GM21737 (cell line): ENCODE measurements around the gene TNNT1.
"Not testable (repeated sequence)": the region's sequence is repeated elsewhere in the genome, so short reads cannot be mapped to it uniquely, and the experiment has no call there.

Source experiments
- ATAC-seq: cut with Tn5 transposase; IDR thresholded peaks from one replicate; pipeline ENCODE4 v1.9.1; 2021; ENCODE audit warnings: mild to moderate bottlenecking, moderate library complexity; ENCODE audit not compliant: unreplicated experiment

TNNT1 gene

DNA sequence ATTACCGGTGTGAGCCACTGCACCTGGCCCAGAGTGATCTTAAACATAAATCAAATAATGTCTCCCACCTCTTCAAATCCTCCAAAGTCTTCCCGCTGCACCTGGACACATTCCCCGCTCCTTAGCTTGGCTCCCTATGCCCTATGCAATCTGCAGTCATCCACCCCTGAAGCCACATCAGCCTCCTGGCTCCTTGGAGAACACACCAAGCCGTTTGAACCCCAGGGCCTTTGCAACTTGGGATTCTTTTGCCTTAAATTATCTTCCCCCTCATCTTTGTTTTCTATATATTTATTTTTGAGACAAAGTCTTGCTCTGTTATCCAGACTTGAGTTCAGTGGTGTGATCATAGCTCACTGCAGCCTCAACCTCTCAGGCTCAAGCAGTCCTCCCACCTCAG lies 20.1 kb upstream of the TNNT1 start:
- no peak for ATAC-seq

GRCh38 chr19:55166530-55167268 lies 17.7 kb upstream of the TNNT1 start, which contains the start of gene DNAAF3:
Gene DNAAF3, minus strand, starts transcription at chr19:55166613. Its CDS starts 200 bp downstream, at chr19:55166413.
- peak; percentile 79 for ATAC-seq

- ATAC-seq = peak; percentile 25
These were observed 17.0 kb upstream of the TNNT1 start for GRCh38 chr19:55165952-55166529.

- ATAC-seq = no peak
These were observed 12.7 kb upstream of the TNNT1 start for GRCh38 chr19:55161571-55162322.

- no peak for ATAC-seq
These were observed 12.0 kb upstream of the TNNT1 start for GRCh38 chr19:55160986-55161365.

- peak; percentile 52 for ATAC-seq
These were observed 11.4 kb upstream of the TNNT1 start for GRCh38 chr19:55160128-55160985.

DNA sequence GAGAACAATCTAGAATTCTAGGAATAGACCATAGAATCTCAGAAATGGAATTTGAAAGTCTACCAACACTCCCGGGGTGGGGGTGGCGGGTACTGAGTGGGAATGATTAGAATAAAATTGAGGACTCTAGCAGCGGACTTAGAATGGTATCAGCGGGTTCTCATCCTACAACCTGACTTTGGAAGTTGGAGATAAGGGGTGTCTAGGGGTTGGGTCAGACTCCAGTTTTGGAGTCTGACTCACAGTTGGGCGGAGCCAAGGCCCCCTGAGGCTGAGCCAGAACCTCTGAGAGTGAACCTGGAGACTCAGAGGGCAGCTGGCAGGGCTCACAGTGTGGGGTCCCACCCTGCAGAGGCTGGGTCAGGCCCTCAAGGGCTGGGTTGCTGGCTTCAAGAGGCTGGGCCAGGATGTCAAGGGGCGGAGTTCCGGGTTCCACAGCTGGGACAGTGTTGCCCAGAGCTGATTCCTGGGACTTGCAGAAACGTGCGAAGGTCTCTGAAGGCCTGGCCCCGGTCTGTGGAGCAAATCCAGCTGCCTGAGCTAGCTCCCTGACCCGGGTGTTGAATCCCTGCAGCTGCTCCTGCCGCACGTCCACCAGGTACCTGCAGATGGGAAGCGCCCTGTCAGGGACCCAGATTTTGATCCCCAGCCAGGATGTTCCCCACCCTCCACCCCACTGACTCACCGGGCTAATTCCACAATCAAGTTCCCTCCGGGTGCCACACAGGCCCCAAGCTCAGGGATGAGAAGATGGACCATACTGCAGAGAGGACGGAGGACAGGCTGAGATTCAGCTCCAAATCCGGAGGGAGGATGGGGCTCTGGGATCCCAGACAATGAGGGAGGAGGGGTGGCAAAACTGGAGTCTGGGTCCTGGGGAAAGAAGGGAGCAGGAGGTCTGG lies 10.1 kb upstream of the TNNT1 start:
- ATAC-seq = no peak

- no peak for ATAC-seq
These were observed 9.4 kb upstream of the TNNT1 start for GRCh38 chr19:55158423-55158822.

- no peak for ATAC-seq
These were observed 8.3 kb upstream of the TNNT1 start, which contains the start of gene TNNI3 for GRCh38 chr19:55157064-55157908. Gene TNNI3, minus strand, starts transcription at chr19:55157732. Its CDS starts 143 bp downstream, at chr19:55157589.

DNA sequence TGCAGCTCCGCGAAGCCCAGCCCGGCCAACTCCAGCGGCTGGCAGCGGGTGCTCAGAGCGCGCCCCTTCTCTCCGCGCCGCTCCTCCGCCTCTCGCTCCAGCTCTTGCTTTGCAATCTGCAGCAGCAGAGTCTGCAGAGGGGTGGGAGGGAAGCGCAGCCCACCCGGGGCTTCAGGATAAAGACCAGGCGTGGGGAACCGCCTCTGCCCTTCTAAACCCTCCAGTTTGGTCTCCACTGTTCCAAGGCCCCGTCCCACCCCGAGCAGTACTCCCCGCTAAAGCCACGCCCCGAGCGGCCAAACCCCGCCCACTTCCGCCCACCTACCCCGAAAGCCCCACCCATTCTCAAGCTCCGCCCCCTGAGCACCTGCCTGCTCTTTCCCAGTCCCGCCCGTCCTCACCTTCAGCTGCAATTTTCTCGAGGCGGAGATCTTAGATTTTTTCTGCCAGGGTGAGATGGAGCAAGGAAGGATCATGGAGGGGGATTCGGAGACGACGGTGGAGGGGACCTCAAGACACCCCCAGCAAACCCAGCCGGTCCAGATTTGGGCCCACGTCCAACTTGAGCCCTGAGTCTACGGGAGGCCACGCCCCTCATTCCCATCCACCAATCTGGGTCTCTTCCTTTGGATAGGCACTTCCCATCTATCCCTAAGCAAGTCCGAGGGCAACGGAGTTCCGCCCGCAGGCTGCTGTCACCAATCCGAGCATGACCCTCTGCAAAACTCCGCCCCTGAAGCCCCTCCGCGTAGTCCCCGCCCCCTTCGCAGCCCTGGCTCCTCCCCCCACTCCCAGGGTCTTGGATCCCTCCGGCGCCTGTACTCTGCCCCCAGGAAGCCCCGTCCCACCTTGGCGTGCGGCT lies 7.4 kb upstream of the TNNT1 start:
- ATAC-seq = no peak

GRCh38 chr19:55155784-55156183 lies 6.8 kb upstream of the TNNT1 start:
- not testable (repeated sequence) for ATAC-seq

GRCh38 chr19:55153652-55154264 lies 4.8 kb upstream of the TNNT1 start:
- ATAC-seq = no peak

DNA sequence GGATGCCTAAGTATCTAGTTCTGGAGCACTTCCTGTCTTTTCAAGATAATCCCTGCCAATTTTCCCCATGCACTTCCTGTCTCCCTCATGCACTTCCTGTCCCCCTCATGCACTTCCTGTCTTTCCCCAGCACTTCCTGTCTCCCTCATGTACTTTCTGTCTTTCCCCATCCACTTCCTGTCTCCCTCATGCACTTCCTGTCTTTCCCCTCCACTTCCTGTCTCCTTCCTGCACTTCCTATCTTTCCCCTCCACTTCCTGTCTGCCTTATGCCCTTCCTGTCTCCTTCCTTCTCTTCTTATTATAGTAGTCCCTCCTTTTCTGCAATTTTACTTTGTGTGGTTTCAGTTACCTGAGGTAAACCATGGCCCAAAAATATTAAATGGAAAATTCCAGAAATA lies 3.0 kb upstream of the TNNT1 start:
- ATAC-seq = no peak

- ATAC-seq = no peak
These were observed 1.3 kb downstream of the TNNT1 start for GRCh38 chr19:55147545-55148251.

DNA sequence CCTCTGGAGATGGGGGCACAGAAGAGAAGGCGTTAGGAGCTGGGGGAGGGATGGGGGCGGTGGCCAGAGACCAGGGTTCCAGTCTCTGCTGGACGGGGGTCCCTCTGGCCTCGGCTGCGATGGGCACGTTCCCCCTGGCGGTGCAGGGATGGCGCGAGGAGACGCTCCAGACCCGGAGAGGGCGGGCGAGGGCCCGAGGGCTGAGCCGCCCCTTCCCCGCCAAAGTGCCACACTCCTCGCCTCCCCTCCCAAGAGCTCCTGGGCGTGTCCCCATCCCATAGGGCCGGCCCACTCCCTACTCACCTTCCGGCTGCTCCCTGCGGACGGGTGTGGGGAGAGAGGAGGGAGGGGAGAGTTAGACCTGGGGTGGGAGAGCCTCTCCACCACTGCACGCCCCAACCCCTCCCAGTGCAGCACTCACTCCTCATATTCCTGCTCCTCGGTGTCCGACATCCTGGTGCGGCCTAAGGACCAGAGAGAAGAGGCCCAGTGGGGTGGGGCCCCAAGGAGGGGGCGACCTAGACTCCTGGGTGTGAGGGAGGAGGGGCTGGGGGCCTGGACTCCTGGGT lies 2.2 kb downstream of the TNNT1 start:
- no peak for ATAC-seq

- no peak for ATAC-seq
These were observed 2.8 kb downstream of the TNNT1 start for GRCh38 chr19:55146078-55146704.
